HepG2 (cell line): ENCODE data around the gene SCGB2A2. TPM values are rescaled to one million over a fixed set of nuclear protein-coding genes. Genes with fewer than 3 reads are reported as not detected.
A peak's percentile ranks its signal among the peaks of the same experiment; 100 is the strongest.

Experiments
- ATAC-seq: fragments of 200-7000 bp; cut with Tn5 transposase; 3 replicates; pipeline ENCODE4 v1.9.1; 2020; ENCODE audit warnings: mild to moderate bottlenecking, moderate library complexity
- BruUV-seq: library from RNA; stranded (reverse); fragments of 400-500 nt; replicated peaks from 2 replicates; lab custom pipeline; 2021; lab: Mats Ljungman, UMichigan
- CTCF ChIA-PET: fragments of 300-600 bp; formaldehyde crosslinking; extraction: SDS; loops from one replicate; lab custom pipeline; 2021; ENCODE audit warnings: low total read pairs, inconsistent platforms, low intra/inter-chr PET ratio; lab: Yijun Ruan, JAX
- POLR2A ChIA-PET: fragments of 350-600 bp; sonication (Branson Sonifier 250); formaldehyde crosslinking; loops from one replicate; lab custom pipeline; 2020; ENCODE audit warnings: antibody characterized with exemption, inconsistent platforms; lab: Yijun Ruan, JAX
- DNase-seq: peaks from one replicate; pipeline ENCODE4 v3.0.0-alpha.2; 2015; ENCODE audit warnings: low spot score
- FAIRE-seq: peaks from 3 replicates; lab custom pipeline; 2011; peaks lifted over from hg19 to GRCh38; lab: Jason Lieb, UNC
- H2AFZ ChIP-seq: one replicate; pipeline ENCODE4 v1.6.1; 2011; ENCODE audit warnings: low read length, inconsistent platforms
- H3K27ac ChIP-seq: fragments of 300-600 bp; 3 replicates; pipeline ENCODE4 v1.8.0; 2011; ENCODE audit warnings: mixed run types, mild to moderate bottlenecking, mixed read lengths, low read length, inconsistent platforms; ENCODE audit not compliant: insufficient read depth; ENCODE audit errors: extremely low read length
- H3K27me3 ChIP-seq, 2 experiments: fragments of 200-600 bp in 1 of 2; 2 replicates in 1 of 2; 3 replicates in 1 of 2; pipeline versions ENCODE4 v1.6.0 to v1.8.0; 2011; ENCODE audit warnings: low read length in 2 of 2, mild to moderate bottlenecking in 2 of 2, moderate library complexity in 2 of 2, inconsistent platforms in 1 of 2; ENCODE audit not compliant: insufficient read depth in 2 of 2, control insufficient read depth in 1 of 2
- H3K36me3 ChIP-seq, 2 experiments: fragments of 200-600 bp in 1 of 2; replicated peaks in 1 of 2; 2 replicates in 1 of 2; 3 replicates in 1 of 2; pipeline versions ENCODE4 v1.5.1 to v1.8.0; 2011; ENCODE audit warnings: low read length in 2 of 2, inconsistent platforms in 1 of 2; ENCODE audit not compliant: insufficient read depth in 2 of 2, control insufficient read depth in 1 of 2
- H3K4me1 ChIP-seq: 2 replicates; pipeline ENCODE4 v1.5.1; 2012; ENCODE audit warnings: low read length, inconsistent platforms; ENCODE audit not compliant: insufficient read depth
- H3K4me2 ChIP-seq: 2 replicates; pipeline ENCODE4 v1.6.0; 2011; ENCODE audit warnings: low read depth, low read length, inconsistent platforms
- H3K4me3 ChIP-seq, 3 experiments: fragments of 200-600 bp in 1 of 3; sonication (generic), shearing (Covaris generic) in 1 of 3; replicated peaks in 1 of 3; 2 replicates each; pipeline ENCODE4 v1.5.1; 2011 to 2016; ENCODE audit warnings: low read length in 3 of 3, inconsistent platforms in 2 of 3, low read depth in 2 of 3, mild to moderate bottlenecking in 2 of 3, control low read depth in 1 of 3, mixed read lengths in 1 of 3; ENCODE audit not compliant: insufficient read depth in 1 of 3
- H3K79me2 ChIP-seq: one replicate; pipeline ENCODE4 v1.6.1; 2011; ENCODE audit warnings: low read length, inconsistent platforms; ENCODE audit not compliant: insufficient read depth
- H3K9ac ChIP-seq: 2 replicates; pipeline ENCODE4 v1.6.0; 2011; ENCODE audit warnings: mild to moderate bottlenecking, low read depth, low read length, inconsistent platforms; ENCODE audit not compliant: insufficient read depth
- H3K9me3 ChIP-seq: 2 replicates; pipeline ENCODE4 v1.5.1; 2012; ENCODE audit warnings: mild to moderate bottlenecking, low read length
- H4K20me1 ChIP-seq: 2 replicates; pipeline ENCODE4 v1.6.0; 2011; ENCODE audit warnings: inconsistent platforms, mild to moderate bottlenecking, low read length, moderate library complexity; ENCODE audit not compliant: insufficient read depth
- ADNP ChIP-seq: sonication (generic); formaldehyde crosslinking; IDR thresholded peaks from 2 replicates; pipeline ENCODE4 v1.4.0; 2020; ENCODE audit warnings: missing genetic modification reagents
- MZF1 ChIP-seq: sonication (generic); formaldehyde crosslinking; IDR thresholded peaks from 2 replicates; pipeline ENCODE4 v1.8.1; 2023; ENCODE audit warnings: mild to moderate bottlenecking, missing genetic modification reagents, borderline replicate concordance
- POLR2AphosphoS5 ChIP-seq: IDR thresholded peaks from 2 replicates; pipeline ENCODE4 v1.6.1; 2012; ENCODE audit warnings: low read depth, low read length
- SAFB2 ChIP-seq: sonication (generic); formaldehyde crosslinking; IDR thresholded peaks from 2 replicates; pipeline ENCODE4 v1.5.1; 2020; ENCODE audit warnings: missing genetic modification reagents, low read depth, mild to moderate bottlenecking, borderline replicate concordance
- TCF12 ChIP-seq, 2 experiments: fragments of 450-650 bp in 1 of 2; sonication (generic) in 1 of 2; formaldehyde crosslinking in 1 of 2; IDR thresholded peaks; 2 replicates each; pipeline versions ENCODE4 v1.6.1 to v1.8.0; 2017 to 2022; ENCODE audit warnings: antibody characterized with exemption in 1 of 2, mild to moderate bottlenecking in 1 of 2, missing genetic modification reagents in 1 of 2, moderate library complexity in 1 of 2
- TCF7 ChIP-seq: sonication (generic); IDR thresholded peaks from 2 replicates; pipeline ENCODE4 v1.6.1; 2016; ENCODE audit warnings: antibody characterized with exemption, low read depth
- ZFY ChIP-seq: sonication (generic); formaldehyde crosslinking; IDR thresholded peaks from 2 replicates; pipeline ENCODE4 v1.4.0; 2020; ENCODE audit warnings: missing genetic modification reagents
- ZNF44 ChIP-seq: sonication (generic); formaldehyde crosslinking; IDR thresholded peaks from 2 replicates; pipeline ENCODE4 v1.5.1; 2020; ENCODE audit warnings: mild to moderate bottlenecking, missing genetic modification reagents
- ZNF562 ChIP-seq: sonication (generic); formaldehyde crosslinking; IDR thresholded peaks from 2 replicates; pipeline ENCODE4 v1.8.0; 2022; ENCODE audit warnings: missing genetic modification reagents, borderline replicate concordance
- WGBS: methylation state at CpG from one replicate; pipeline ENCODE4 v1.1.6; 2017; ENCODE audit warnings: low lambda C conversion rate; 5-methylcytosine and 5-hydroxymethylcytosine counted together
- in situ Hi-C: cut with HindIII; loops from 2 replicates; pipeline ENCODE4 v1.10.0; 2017; ENCODE audit warnings: low pct_unique_long_range_greater_than_20kb; ENCODE audit not compliant: extremely low pct_ligation_motif_present
- intact Hi-C: fragments of 100-400 bp; cut with micrococcal nuclease; formaldehyde crosslinking; loops from one replicate; pipeline ENCODE4 v1.10.0; 2022; ENCODE audit not compliant: unreplicated experiment
- polyA plus RNA-seq, 8 experiments: library from polyadenylated mRNA; depleted of rRNA in 3 of 8; stranded (reverse) in 7 of 8; unstranded in 1 of 8; fragments of >200 nt; fragmentation: Illumina TruSeq in 4 of 8; extraction: Trizol in 4 of 8; gene quantifications; 2 replicates each; pipeline versions ENCODE4 v1.2.1 to v1.2.3, GENCODE V29; 2011 to 2016; ENCODE audit warnings: low read depth in 4 of 8, missing spikeins in 1 of 8, mixed read lengths in 1 of 8; ENCODE audit not compliant: insufficient read depth in 1 of 8
- total RNA-seq, 5 experiments: library from RNA; depleted of rRNA; stranded (reverse); fragments of >200 nt; fragmentation: Illumina TruSeq; extraction: Trizol; gene quantifications; 2 replicates each; pipeline ENCODE4 v1.2.3, GENCODE V29; 2016; ENCODE audit warnings: low read depth in 1 of 5
- TF ChIP-seq, protein P1 (sequence below): sonication (generic); formaldehyde crosslinking; IDR thresholded peaks from 2 replicates; pipeline ENCODE4 v1.8.1; 2023; ENCODE audit warnings: mild to moderate bottlenecking, missing genetic modification reagents, borderline replicate concordance
- TF ChIP-seq, protein P2 (sequence below): sonication (generic); formaldehyde crosslinking; IDR thresholded peaks from 2 replicates; pipeline ENCODE4 v1.4.0; 2020; ENCODE audit warnings: missing genetic modification reagents
- TF ChIP-seq, protein P3 (sequence below): sonication (generic); formaldehyde crosslinking; IDR thresholded peaks from 2 replicates; pipeline ENCODE4 v1.5.0; 2020; ENCODE audit warnings: mild to moderate bottlenecking, missing genetic modification reagents
- TF ChIP-seq, protein P4 (sequence below): sonication (generic); formaldehyde crosslinking; conservative IDR thresholded peaks from 2 replicates; pipeline ENCODE4 v1.4.0; 2020; ENCODE audit warnings: mild to moderate bottlenecking, missing genetic modification reagents, moderate library complexity

The SCGB2A2 gene
- total and polyA plus RNA-seq, 2 of the 13 experiments (the other 11 are each of a cell fraction or from before 2014, with no cell fraction given): 0.12 TPM; not detected in 1

DNA sequence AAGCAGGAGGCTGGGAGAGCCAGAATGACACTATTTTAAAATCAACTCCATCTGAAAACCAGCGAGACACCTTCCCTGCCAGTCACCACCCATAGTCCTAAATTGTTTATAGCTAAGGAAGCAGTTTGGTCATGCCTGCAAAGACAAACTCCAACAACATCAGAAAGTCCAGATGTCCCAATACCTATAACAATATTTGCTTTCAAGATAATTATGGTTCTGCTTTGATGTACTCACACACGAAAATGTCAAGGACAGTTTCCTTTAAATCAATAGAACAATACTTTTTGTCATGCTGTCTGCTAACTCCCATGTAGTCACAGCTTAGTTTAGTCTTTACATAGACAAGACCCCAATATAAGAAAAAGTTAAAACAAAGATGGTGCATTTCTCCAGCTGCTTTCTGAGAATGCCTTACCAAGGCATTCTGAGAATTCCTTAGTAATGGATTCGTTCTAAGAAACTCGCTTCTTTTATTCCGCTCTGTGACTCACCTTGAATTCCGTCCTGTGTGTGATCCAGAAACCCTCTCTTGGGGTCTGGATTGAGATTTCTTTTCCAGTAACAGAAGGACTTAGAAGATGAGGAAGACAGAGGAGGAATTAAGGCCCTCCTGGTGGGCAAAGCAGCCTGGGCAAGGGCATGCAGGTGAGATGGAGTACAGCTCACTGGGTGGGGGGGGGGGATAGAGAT lies 9.6 kb upstream of the SCGB2A2 start (continued):
- TF ChIP-seq, protein P1, sequence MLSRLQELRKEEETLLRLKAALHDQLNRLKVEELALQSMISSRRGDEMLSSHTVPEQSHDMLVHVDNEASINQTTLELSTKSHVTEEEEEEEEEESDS (CRISPR knock-in tag): no peak
- no peak for TF ChIP-seq ZNF562 (CRISPR knock-in tag)
- no peak for TF ChIP-seq ZNF44 (CRISPR knock-in tag)
- TF ChIP-seq, protein P2, sequence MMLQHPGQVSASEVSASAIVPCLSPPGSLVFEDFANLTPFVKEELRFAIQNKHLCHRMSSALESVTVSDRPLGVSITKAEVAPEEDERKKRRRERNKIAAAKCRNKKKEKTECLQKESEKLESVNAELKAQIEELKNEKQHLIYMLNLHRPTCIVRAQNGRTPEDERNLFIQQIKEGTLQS: no peak
- TF ChIP-seq POLR2AphosphoS5: no peak
- no peak for TF ChIP-seq MZF1 (CRISPR knock-in tag)

DNA sequence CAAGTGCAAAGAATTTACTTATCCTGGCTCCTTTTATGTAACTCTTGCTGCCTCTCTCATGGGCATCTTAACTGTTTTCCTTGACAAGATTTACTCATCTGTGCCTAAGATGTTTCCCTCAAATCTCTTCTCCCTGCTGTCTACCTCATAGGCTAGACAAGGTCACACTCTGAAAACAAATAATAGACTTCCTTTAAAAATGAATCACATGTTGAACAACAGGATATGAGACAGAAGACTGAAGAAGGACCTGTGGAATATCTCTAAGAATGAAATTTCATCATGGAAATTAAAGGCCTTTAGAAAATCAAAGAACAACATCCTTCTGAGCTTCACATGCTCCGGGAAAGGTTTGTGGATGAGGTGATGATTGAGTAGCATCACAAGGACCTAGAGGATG lies 6.0 kb upstream of the SCGB2A2 start:
- no peaks in the 10 kb centered on the region for H3K9me3 ChIP-seq
- intact Hi-C loops: no loop called here
- H3K27me3 ChIP-seq: no peaks in the 10 kb centered on the region
- in situ Hi-C loops: no loop called here
- no peak for ATAC-seq
- CTCF ChIA-PET: no interaction called here
- no peak overlapping the region for H3K9ac ChIP-seq
- no TSS peak for BruUV-seq
- H4K20me1 ChIP-seq: no peaks in the 10 kb centered on the region
- no peak for DNase-seq
- no peak overlapping the region for H3K27ac ChIP-seq
- no peaks in the 10 kb centered on the region for H3K36me3 ChIP-seq
- POLR2A ChIA-PET: no interaction called here
- FAIRE-seq: no peak
- WGBS: 41% methylated on average over 1 of the region's 1 CpG
- no peak overlapping the region for H3K4me2 ChIP-seq
- no peaks in the 10 kb centered on the region for H3K79me2 ChIP-seq
- no peak overlapping the region for H2AFZ ChIP-seq
- peaks cover 69% of the 10 kb centered on the region for H3K4me1 ChIP-seq
- H3K4me3 ChIP-seq: no peak overlapping the region
- TF ChIP-seq TCF7 (0 out of 2 replicates have a peak, but pooled peaks have one; percentile 7), ADNP (CRISPR knock-in tag) (no peak), SAFB2 (no peak), TCF12 (IDR thresholded peaks at IDR 0.05) (no peak), TCF12 (CRISPR knock-in tag; IDR thresholded peaks at IDR 0.05) (no peak), ZFY (0 out of 2 replicates have a peak, but pooled peaks have one; percentile 21)
- TF ChIP-seq, protein P3, sequence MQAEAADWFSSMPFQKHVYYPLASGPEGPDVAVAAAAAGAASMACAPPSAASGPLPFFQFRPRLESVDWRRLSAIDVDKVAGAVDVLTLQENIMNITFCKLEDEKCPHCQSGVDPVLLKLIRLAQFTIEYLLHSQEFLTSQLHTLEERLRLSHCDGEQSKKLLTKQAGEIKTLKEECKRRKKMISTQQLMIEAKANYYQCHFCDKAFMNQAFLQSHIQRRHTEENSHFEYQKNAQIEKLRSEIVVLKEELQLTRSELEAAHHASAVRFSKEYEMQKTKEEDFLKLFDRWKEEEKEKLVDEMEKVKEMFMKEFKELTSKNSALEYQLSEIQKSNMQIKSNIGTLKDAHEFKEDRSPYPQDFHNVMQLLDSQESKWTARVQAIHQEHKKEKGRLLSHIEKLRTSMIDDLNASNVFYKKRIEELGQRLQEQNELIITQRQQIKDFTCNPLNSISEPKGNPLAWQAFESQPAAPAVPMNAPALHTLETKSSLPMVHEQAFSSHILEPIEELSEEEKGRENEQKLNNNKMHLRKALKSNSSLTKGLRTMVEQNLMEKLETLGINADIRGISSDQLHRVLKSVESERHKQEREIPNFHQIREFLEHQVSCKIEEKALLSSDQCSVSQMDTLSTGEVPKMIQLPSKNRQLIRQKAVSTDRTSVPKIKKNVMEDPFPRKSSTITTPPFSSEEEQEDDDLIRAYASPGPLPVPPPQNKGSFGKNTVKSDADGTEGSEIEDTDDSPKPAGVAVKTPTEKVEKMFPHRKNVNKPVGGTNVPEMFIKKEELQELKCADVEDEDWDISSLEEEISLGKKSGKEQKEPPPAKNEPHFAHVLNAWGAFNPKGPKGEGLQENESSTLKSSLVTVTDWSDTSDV (CRISPR knock-in tag): no peak
- TF ChIP-seq, protein P4, sequence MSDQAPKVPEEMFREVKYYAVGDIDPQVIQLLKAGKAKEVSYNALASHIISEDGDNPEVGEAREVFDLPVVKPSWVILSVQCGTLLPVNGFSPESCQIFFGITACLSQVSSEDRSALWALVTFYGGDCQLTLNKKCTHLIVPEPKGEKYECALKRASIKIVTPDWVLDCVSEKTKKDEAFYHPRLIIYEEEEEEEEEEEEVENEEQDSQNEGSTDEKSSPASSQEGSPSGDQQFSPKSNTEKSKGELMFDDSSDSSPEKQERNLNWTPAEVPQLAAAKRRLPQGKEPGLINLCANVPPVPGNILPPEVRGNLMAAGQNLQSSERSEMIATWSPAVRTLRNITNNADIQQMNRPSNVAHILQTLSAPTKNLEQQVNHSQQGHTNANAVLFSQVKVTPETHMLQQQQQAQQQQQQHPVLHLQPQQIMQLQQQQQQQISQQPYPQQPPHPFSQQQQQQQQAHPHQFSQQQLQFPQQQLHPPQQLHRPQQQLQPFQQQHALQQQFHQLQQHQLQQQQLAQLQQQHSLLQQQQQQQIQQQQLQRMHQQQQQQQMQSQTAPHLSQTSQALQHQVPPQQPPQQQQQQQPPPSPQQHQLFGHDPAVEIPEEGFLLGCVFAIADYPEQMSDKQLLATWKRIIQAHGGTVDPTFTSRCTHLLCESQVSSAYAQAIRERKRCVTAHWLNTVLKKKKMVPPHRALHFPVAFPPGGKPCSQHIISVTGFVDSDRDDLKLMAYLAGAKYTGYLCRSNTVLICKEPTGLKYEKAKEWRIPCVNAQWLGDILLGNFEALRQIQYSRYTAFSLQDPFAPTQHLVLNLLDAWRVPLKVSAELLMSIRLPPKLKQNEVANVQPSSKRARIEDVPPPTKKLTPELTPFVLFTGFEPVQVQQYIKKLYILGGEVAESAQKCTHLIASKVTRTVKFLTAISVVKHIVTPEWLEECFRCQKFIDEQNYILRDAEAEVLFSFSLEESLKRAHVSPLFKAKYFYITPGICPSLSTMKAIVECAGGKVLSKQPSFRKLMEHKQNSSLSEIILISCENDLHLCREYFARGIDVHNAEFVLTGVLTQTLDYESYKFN (CRISPR knock-in tag): peak; percentile 23; the same call in 1 of the 2 replicates
